GM23338 (cell line): Measurements from ENCODE around the gene ME3. TPM values are rescaled to one million over a fixed set of nuclear protein-coding genes. Genes with fewer than 3 reads are reported as not detected.

ENCODE experiments used
- ATAC-seq: fragments of 200-7000 bp; cut with Tn5 transposase; 3 replicates; pipeline ENCODE4 v1.9.1; 2020
- DNase-seq: peaks from one replicate; pipeline ENCODE4 v3.0.0-alpha.2; 2015; ENCODE audit warnings: low spot score
- H2AFZ ChIP-seq: fragments of 200-600 bp; sonication (generic); 2 replicates; pipeline ENCODE4 v1.8.0; 2016; ENCODE audit warnings: antibody characterized with exemption, mild to moderate bottlenecking, moderate library complexity
- H3F3A ChIP-seq: fragments of 200-600 bp; sonication (generic); replicated peaks from 2 replicates; pipeline ENCODE4 v1.8.0; 2017; ENCODE audit warnings: antibody characterized with exemption, mixed run types, low read depth
- H3K27ac ChIP-seq: fragments of 200-600 bp; sonication (generic); 2 replicates; pipeline ENCODE4 v1.6.1; 2016; ENCODE audit warnings: low read depth
- H3K27me3 ChIP-seq: fragments of 200-600 bp; sonication (generic); 2 replicates; pipeline ENCODE4 v1.8.0; 2016; ENCODE audit warnings: mild to moderate bottlenecking, mixed run types, moderate library complexity; ENCODE audit not compliant: insufficient read depth
- H3K36me3 ChIP-seq: fragments of 200-600 bp; sonication (generic); 2 replicates; pipeline ENCODE4 v1.8.0; 2016; ENCODE audit warnings: mild to moderate bottlenecking; ENCODE audit not compliant: insufficient read depth
- H3K4me1 ChIP-seq: fragments of 200-600 bp; sonication (generic); 2 replicates; pipeline ENCODE4 v1.8.0; 2016; ENCODE audit warnings: mild to moderate bottlenecking, moderate library complexity; ENCODE audit not compliant: insufficient read depth
- H3K4me2 ChIP-seq: fragments of 200-600 bp; sonication (generic); 2 replicates; pipeline ENCODE4 v1.7.1; 2017; ENCODE audit warnings: mixed run types
- H3K4me3 ChIP-seq: fragments of 200-600 bp; sonication (generic); 2 replicates; pipeline ENCODE4 v1.6.1; 2016; ENCODE audit warnings: mixed run types
- H3K79me2 ChIP-seq: fragments of 200-600 bp; sonication (generic); replicated peaks from 2 replicates; pipeline ENCODE4 v1.8.0; 2017; ENCODE audit warnings: mild to moderate bottlenecking; ENCODE audit not compliant: insufficient read depth
- H3K9me2 ChIP-seq: fragments of 200-600 bp; sonication (generic); 2 replicates; pipeline ENCODE4 v1.8.0; 2017; ENCODE audit not compliant: insufficient read depth
- H4K20me1 ChIP-seq: fragments of 200-600 bp; sonication (generic); replicated peaks from 2 replicates; pipeline ENCODE4 v1.8.0; 2017; ENCODE audit warnings: mild to moderate bottlenecking; ENCODE audit not compliant: insufficient read depth
- H3K27ac Mint-ChIP-seq: 2 replicates; pipeline ENCODE4 v1.8.0; 2020; ENCODE audit warnings: inconsistent platforms, mild to moderate bottlenecking, moderate library complexity, mixed read lengths
- H3K27me3 Mint-ChIP-seq: 3 replicates; pipeline ENCODE4 v1.8.0; 2022; ENCODE audit warnings: low read depth, mild to moderate bottlenecking, moderate library complexity, mixed read lengths, inconsistent platforms; ENCODE audit not compliant: insufficient read depth, poor library complexity
- H3K36me3 Mint-ChIP-seq: 3 replicates; pipeline ENCODE4 v1.8.0; 2021; ENCODE audit warnings: low read depth, mild to moderate bottlenecking, inconsistent platforms, moderate library complexity, mixed read lengths
- H3K4me1 Mint-ChIP-seq: 3 replicates; pipeline ENCODE4 v1.8.0; 2020; ENCODE audit warnings: mild to moderate bottlenecking, inconsistent platforms, mixed read lengths
- H3K4me3 Mint-ChIP-seq: 3 replicates; pipeline ENCODE4 v1.8.0; 2021; ENCODE audit warnings: moderate library complexity, mild to moderate bottlenecking, inconsistent platforms, mixed read lengths
- H3K9me3 Mint-ChIP-seq: 3 replicates; pipeline ENCODE4 v1.8.0; 2020; ENCODE audit warnings: moderate library complexity, mild to moderate bottlenecking, inconsistent platforms, mixed read lengths
- CTCF ChIP-seq, 2 experiments: fragments of 200-600 bp in 1 of 2; sonication (generic) in 1 of 2; conservative IDR thresholded peaks; 2 replicates each; pipeline versions ENCODE4 v1.5.1 to v1.6.1; 2016 to 2017; ENCODE audit warnings: antibody characterized with exemption in 2 of 2, low read depth in 2 of 2, mild to moderate bottlenecking in 2 of 2, moderate library complexity in 1 of 2
- ETS1 ChIP-seq: IDR thresholded peaks from 2 replicates; pipeline ENCODE4 v1.6.1; 2016; ENCODE audit warnings: antibody characterized with exemption
- JUNB ChIP-seq: IDR thresholded peaks from one replicate; pipeline ENCODE4 v1.6.1; 2016; ENCODE audit warnings: antibody characterized with exemption; ENCODE audit not compliant: unreplicated experiment
- POLR2AphosphoS5 ChIP-seq: IDR thresholded peaks from 2 replicates; pipeline ENCODE4 v1.6.1; 2016; ENCODE audit warnings: antibody characterized with exemption, low read depth
- ZNF114 ChIP-seq: fragments of 250-450 bp; sonication (Bioruptor Pico); IDR thresholded peaks from 2 replicates; pipeline ENCODE4 v1.5.0; 2020; ENCODE audit warnings: mild to moderate bottlenecking, moderate library complexity
- ZNF331 ChIP-seq: fragments of 250-450 bp; sonication (Bioruptor Pico); IDR thresholded peaks from 2 replicates; pipeline ENCODE4 v1.5.0; 2020; ENCODE audit warnings: low read depth, mild to moderate bottlenecking, moderate library complexity
- polyA plus RNA-seq: library from polyadenylated mRNA; unstranded; fragments of >200 nt; fragmentation: Nextera tagmentation; extraction: Ambion mirVana; gene quantifications from 2 replicates; pipeline ENCODE4 v1.2.1, GENCODE V29; 2016
- total RNA-seq: library from RNA; depleted of rRNA; stranded (reverse); fragments of >200 nt; shearing (Covaris generic); gene quantifications from 2 replicates; pipeline ENCODE4 v1.2.3, GENCODE V29; 2014
- TF ChIP-seq, protein P1 (sequence below): IDR thresholded peaks from one replicate; pipeline ENCODE4 v1.6.1; 2018; ENCODE audit warnings: antibody characterized with exemption; ENCODE audit not compliant: unreplicated experiment

ME3 gene
- total and polyA plus RNA-seq, 2 experiments from 2014 or later = 1.3 to 4.0 TPM

- Histone ChIP-seq H3K4me1 (no peaks in the 10 kb centered on the region; the same call in 1 of the 2 replicates), H3K27me3 (no peaks in the 10 kb centered on the region), H4K20me1 (no peaks in the 10 kb centered on the region), H3K9me2 (0 out of 2 replicates have a peak, but pooled peaks cover 3% of the 10 kb centered on the region), H2AFZ (no peak overlapping the region), H3K79me2 (no peaks in the 10 kb centered on the region), H3K4me3 (no peak overlapping the region), H3K36me3 (no peaks in the 10 kb centered on the region), H3K27ac (no peak overlapping the region), H3K4me2 (no peak overlapping the region), H3F3A (no peaks in the 10 kb centered on the region)
- TF ChIP-seq ETS1 (no peak), POLR2AphosphoS5 (no peak), JUNB (no peak), CTCF (conservative IDR thresholded peaks at IDR 0.05; ENCODE audit: low read depth in 2 of 2) (no peak)
- TF ChIP-seq, protein P1, sequence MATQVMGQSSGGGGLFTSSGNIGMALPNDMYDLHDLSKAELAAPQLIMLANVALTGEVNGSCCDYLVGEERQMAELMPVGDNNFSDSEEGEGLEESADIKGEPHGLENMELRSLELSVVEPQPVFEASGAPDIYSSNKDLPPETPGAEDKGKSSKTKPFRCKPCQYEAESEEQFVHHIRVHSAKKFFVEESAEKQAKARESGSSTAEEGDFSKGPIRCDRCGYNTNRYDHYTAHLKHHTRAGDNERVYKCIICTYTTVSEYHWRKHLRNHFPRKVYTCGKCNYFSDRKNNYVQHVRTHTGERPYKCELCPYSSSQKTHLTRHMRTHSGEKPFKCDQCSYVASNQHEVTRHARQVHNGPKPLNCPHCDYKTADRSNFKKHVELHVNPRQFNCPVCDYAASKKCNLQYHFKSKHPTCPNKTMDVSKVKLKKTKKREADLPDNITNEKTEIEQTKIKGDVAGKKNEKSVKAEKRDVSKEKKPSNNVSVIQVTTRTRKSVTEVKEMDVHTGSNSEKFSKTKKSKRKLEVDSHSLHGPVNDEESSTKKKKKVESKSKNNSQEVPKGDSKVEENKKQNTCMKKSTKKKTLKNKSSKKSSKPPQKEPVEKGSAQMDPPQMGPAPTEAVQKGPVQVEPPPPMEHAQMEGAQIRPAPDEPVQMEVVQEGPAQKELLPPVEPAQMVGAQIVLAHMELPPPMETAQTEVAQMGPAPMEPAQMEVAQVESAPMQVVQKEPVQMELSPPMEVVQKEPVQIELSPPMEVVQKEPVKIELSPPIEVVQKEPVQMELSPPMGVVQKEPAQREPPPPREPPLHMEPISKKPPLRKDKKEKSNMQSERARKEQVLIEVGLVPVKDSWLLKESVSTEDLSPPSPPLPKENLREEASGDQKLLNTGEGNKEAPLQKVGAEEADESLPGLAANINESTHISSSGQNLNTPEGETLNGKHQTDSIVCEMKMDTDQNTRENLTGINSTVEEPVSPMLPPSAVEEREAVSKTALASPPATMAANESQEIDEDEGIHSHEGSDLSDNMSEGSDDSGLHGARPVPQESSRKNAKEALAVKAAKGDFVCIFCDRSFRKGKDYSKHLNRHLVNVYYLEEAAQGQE = no peak
- H3K9me3 Mint-ChIP-seq = no peaks in the 10 kb centered on the region
- H3K4me1 Mint-ChIP-seq = no peaks in the 10 kb centered on the region
- no peak for ATAC-seq
- H3K27ac Mint-ChIP-seq = no peak overlapping the region
- DNase-seq = no peak
- H3K27me3 Mint-ChIP-seq = no peaks in the 10 kb centered on the region
- H3K36me3 Mint-ChIP-seq = no peaks in the 10 kb centered on the region
- H3K4me3 Mint-ChIP-seq = no peak overlapping the region
Measured at GRCh38 chr11:86484795-86485166, 187.6 kb downstream of the ME3 start.

GRCh38 chr11:86483940-86484794 is 188.2 kb downstream of the ME3 start:
- H3K36me3 ChIP-seq = no peaks in the 10 kb centered on the region
- H3K27ac ChIP-seq = no peak overlapping the region
- H2AFZ ChIP-seq = no peak overlapping the region
- H3K4me2 ChIP-seq = no peak overlapping the region
- Mint-ChIP-seq H3K4me3 (no peak overlapping the region), H3K27ac (no peak overlapping the region), H3K36me3 (no peaks in the 10 kb centered on the region), H3K4me1 (no peaks in the 10 kb centered on the region), H3K9me3 (no peaks in the 10 kb centered on the region), H3K27me3 (no peaks in the 10 kb centered on the region)
- ATAC-seq (no peak), DNase-seq (no peak)
- 0 out of 2 replicates have a peak, but pooled peaks cover 3% of the 10 kb centered on the region for H3K9me2 ChIP-seq
- TF ChIP-seq ZNF114 (CRISPR knock-in tag) (no peak), ZNF331 (no peak), POLR2AphosphoS5 (no peak)
- TF ChIP-seq, protein P1 = no peak
- H3K27me3 ChIP-seq = no peaks in the 10 kb centered on the region
- no peaks in the 10 kb centered on the region; the same call in 1 of the 2 replicates for H3K4me1 ChIP-seq
- H4K20me1 ChIP-seq = no peaks in the 10 kb centered on the region
- no peak overlapping the region for H3K4me3 ChIP-seq
- H3K79me2 ChIP-seq = no peaks in the 10 kb centered on the region
- no peaks in the 10 kb centered on the region for H3F3A ChIP-seq
